GM23248 (cell line): ENCODE measurements around the gene GPD1L. TPM values are rescaled to one million over a fixed set of nuclear protein-coding genes. Genes with fewer than 3 reads are reported as not detected.
A peak's percentile ranks its signal among the peaks of the same experiment; 100 is the strongest.

Experiments used
- DNase-seq: peaks from one replicate; pipeline ENCODE4 v3.0.0-alpha.2; 2015
- H2AFZ ChIP-seq: fragments of 200-600 bp; sonication (generic); 2 replicates; pipeline ENCODE4 v1.6.1; 2016; ENCODE audit warnings: antibody characterized with exemption
- H3F3A ChIP-seq: fragments of 200-600 bp; sonication (generic); 2 replicates; pipeline ENCODE4 v1.6.1; 2016; ENCODE audit warnings: mild to moderate bottlenecking, antibody characterized with exemption, mixed run types; ENCODE audit not compliant: insufficient read depth
- H3K27ac ChIP-seq: fragments of 200-600 bp; sonication (generic); 2 replicates; pipeline ENCODE4 v1.5.1; 2016; ENCODE audit warnings: mild to moderate bottlenecking
- H3K27me3 ChIP-seq: fragments of 200-600 bp; sonication (generic); replicated peaks from 2 replicates; pipeline ENCODE4 v1.6.1; 2016; ENCODE audit warnings: mild to moderate bottlenecking; ENCODE audit not compliant: insufficient read depth
- H3K36me3 ChIP-seq: fragments of 200-600 bp; sonication (generic); 2 replicates; pipeline ENCODE4 v1.6.1; 2016; ENCODE audit warnings: low read depth, mild to moderate bottlenecking
- H3K4me1 ChIP-seq: fragments of 200-600 bp; sonication (generic); 2 replicates; pipeline ENCODE4 v1.6.1; 2016; ENCODE audit warnings: mild to moderate bottlenecking; ENCODE audit not compliant: insufficient read depth
- H3K4me2 ChIP-seq: fragments of 200-600 bp; sonication (generic); one replicate; pipeline ENCODE4 v1.6.1; 2016; ENCODE audit warnings: mild to moderate bottlenecking; ENCODE audit not compliant: unreplicated experiment
- H3K4me3 ChIP-seq: fragments of 200-600 bp; sonication (generic); 2 replicates; pipeline ENCODE4 v1.5.1; 2016; ENCODE audit warnings: mild to moderate bottlenecking
- H3K79me2 ChIP-seq: fragments of 200-600 bp; sonication (generic); 2 replicates; pipeline ENCODE4 v1.6.1; 2016; ENCODE audit warnings: mild to moderate bottlenecking; ENCODE audit not compliant: insufficient read depth
- H3K9ac ChIP-seq: fragments of 200-600 bp; sonication (generic); 2 replicates; pipeline ENCODE4 v1.6.1; 2016; ENCODE audit warnings: mild to moderate bottlenecking
- H3K9me2 ChIP-seq: fragments of 200-600 bp; sonication (generic); 2 replicates; pipeline ENCODE4 v1.6.1; 2016; ENCODE audit warnings: mixed run types, mild to moderate bottlenecking, moderate library complexity; ENCODE audit not compliant: insufficient read depth
- H3K9me3 ChIP-seq: fragments of 200-600 bp; sonication (generic); one replicate; pipeline ENCODE4 v1.6.1; 2017; ENCODE audit warnings: low read depth
- H4K20me1 ChIP-seq: fragments of 200-600 bp; sonication (generic); 2 replicates; pipeline ENCODE4 v1.6.0; 2016; ENCODE audit not compliant: insufficient read depth
- EZH2 ChIP-seq: fragments of 200-600 bp; sonication (generic); IDR thresholded peaks from 2 replicates; pipeline ENCODE4 v1.6.1; 2018; ENCODE audit warnings: antibody characterized with exemption, mild to moderate bottlenecking; ENCODE audit not compliant: insufficient read depth, poor library complexity, severe bottlenecking
- EZH2phosphoT487 ChIP-seq: fragments of 200-600 bp; sonication (generic); IDR thresholded peaks from 2 replicates; pipeline ENCODE4 v1.6.1; 2018; ENCODE audit warnings: antibody characterized with exemption, moderate library complexity, mild to moderate bottlenecking, low read depth; ENCODE audit not compliant: insufficient read depth
- WGBS, 2 experiments: methylation state at CpG; one replicate each; pipeline ENCODE4 v1.1.6; 2015 to 2017; ENCODE audit warnings: low lambda C conversion rate in 2 of 2, low coverage in 1 of 2; ENCODE audit errors: missing lambda C conversion rate in 2 of 2; 5-methylcytosine and 5-hydroxymethylcytosine counted together
- in situ Hi-C: fragments of 300-500 bp; cut with MboI; formaldehyde crosslinking; loops from 2 replicates; pipeline ENCODE4 v1.15.0; 2020
- polyA plus RNA-seq: library from polyadenylated mRNA; unstranded; fragments of >200 nt; fragmentation: Nextera tagmentation; extraction: Ambion mirVana; gene quantifications from 2 replicates; pipeline ENCODE4 v1.2.1, GENCODE V29; 2016
- total RNA-seq: library from RNA; depleted of rRNA; stranded (reverse); fragments of >200 nt; shearing (Covaris generic); gene quantifications from 2 replicates; pipeline ENCODE4 v1.2.3, GENCODE V29; 2014

GPD1L gene
- total and polyA plus RNA-seq, 2 experiments from 2014 or later: 2.4 to 3.5 TPM

DNA sequence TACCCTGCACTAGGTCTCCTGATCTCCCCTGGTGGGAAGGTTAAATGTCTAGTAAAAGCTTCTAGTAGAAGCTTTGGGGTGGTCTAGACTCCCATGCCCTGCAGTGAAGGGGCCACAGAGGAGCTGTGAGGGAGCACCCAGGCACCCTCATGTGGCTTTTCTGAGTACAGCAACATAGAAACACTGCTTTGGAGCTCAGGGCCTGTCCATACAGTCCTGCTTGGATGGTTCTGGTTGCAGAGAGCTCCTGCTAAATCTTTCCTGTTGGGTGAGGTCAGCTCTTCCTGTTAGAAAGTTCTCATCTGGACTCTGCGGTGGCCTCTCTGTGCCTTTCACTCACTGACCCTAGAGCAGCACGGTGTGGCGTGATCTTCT, 47.8 kb downstream of the GPD1L start:
- Histone ChIP-seq H3K27ac (no peak overlapping the region), H3K4me2 (no peak overlapping the region), H3K9me2 (no peaks in the 10 kb centered on the region), H3K27me3 (no peaks in the 10 kb centered on the region), H3K9me3 (no peaks in the 10 kb centered on the region), H3F3A (no peaks in the 10 kb centered on the region), H3K4me3 (no peak overlapping the region), H3K36me3 (no peaks in the 10 kb centered on the region), H3K4me1 (no peaks in the 10 kb centered on the region), H2AFZ (no peak overlapping the region), H3K79me2 (no peaks in the 10 kb centered on the region), H4K20me1 (no peaks in the 10 kb centered on the region), H3K9ac (no peak overlapping the region)
- 98% methylated on average over 3 of the region's 3 CpGs for WGBS, 2 experiments
- no peak for TF ChIP-seq EZH2phosphoT487
- TF ChIP-seq EZH2: no peak
- peak; percentile 11 for DNase-seq
- in situ Hi-C loops: no loop called here

DNA sequence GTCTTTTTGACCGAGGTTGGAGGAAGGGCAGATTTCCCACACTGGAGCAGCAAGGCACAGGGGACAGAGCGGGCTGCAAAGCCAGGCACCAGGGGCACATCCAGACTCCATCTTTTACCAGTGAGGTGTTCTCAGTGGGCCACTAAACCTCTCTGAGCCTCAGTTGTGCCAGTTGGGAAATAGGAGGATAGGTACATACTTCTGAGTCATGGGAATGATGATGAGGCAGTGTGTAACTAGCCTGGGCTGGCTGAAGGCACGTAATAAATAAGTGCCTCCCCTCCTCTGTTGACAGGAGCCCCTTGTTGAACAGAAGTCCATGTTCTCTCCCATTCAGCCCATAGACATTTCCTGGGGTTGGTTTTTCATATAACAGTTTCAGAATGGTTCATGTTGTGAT, 48.7 kb downstream of the GPD1L start:
- WGBS, 2 experiments: 81 to 85% methylated on average over 3 of the region's 3 CpGs

DNA sequence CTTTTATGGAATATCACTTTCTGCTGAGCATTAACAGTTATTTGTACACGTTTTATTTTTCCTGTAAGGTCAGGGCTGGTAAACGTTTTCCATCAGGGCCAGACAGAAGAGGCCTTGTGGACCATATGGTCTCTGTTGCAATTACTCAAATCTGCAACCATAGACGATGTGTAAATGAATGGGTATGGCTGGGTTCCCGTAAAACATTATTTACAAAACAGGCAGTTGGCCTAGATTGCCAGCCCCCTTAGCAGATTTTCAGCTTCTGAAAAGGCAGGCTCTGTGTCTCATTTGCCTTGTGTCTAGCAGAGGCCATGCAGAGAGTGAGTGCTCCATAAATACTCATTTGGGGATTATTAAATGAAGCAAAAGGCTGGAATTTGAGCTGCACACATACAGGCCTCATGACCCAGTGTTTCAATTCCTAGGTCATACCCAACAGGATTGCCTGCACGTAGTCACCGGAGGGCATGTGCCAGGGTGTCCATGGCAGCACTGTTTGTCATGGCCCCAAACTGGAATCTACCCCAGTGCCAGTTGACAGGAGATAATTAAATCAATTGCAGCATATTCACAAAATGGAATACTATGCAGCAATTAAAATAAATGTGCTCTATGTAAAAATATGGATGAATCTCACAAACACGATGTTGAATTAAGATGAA, 51.3 kb downstream of the GPD1L start:
- in situ Hi-C loops: no loop called here
- WGBS, 2 experiments: 53 to 65% methylated on average over 7 of the region's 7 CpGs
- no peaks in the 10 kb centered on the region for H4K20me1 ChIP-seq
- no peak overlapping the region for H3K4me3 ChIP-seq
- no peak for TF ChIP-seq EZH2
- TF ChIP-seq EZH2phosphoT487: no peak
- H3K4me1 ChIP-seq: no peaks in the 10 kb centered on the region
- H3K9me2 ChIP-seq: no peaks in the 10 kb centered on the region
- no peaks in the 10 kb centered on the region for H3K36me3 ChIP-seq
- no peak overlapping the region for H3K9ac ChIP-seq
- H3K4me2 ChIP-seq: no peak overlapping the region
- no peaks in the 10 kb centered on the region for H3K79me2 ChIP-seq
- no peak for DNase-seq
- no peak overlapping the region for H2AFZ ChIP-seq
- no peaks in the 10 kb centered on the region for H3K27me3 ChIP-seq
- H3K9me3 ChIP-seq: no peaks in the 10 kb centered on the region
- no peaks in the 10 kb centered on the region for H3F3A ChIP-seq
- H3K27ac ChIP-seq: no peak overlapping the region

More for the DNA sequence above, 48.7 kb downstream of the GPD1L start:
- H3K79me2 ChIP-seq: no peaks in the 10 kb centered on the region
- no peaks in the 10 kb centered on the region for H3K36me3 ChIP-seq
- no peaks in the 10 kb centered on the region for H3K9me3 ChIP-seq
- no peak overlapping the region for H3K4me3 ChIP-seq
- no peaks in the 10 kb centered on the region for H3K4me1 ChIP-seq
- H3K9ac ChIP-seq: no peak overlapping the region
- no peak overlapping the region for H2AFZ ChIP-seq
- no peak overlapping the region for H3K4me2 ChIP-seq
- TF ChIP-seq EZH2 (no peak), EZH2phosphoT487 (no peak)
- H4K20me1 ChIP-seq: no peaks in the 10 kb centered on the region
- in situ Hi-C loops: no loop called here
- H3F3A ChIP-seq: no peaks in the 10 kb centered on the region
- H3K27ac ChIP-seq: no peak overlapping the region
- no peaks in the 10 kb centered on the region for H3K27me3 ChIP-seq
- H3K9me2 ChIP-seq: no peaks in the 10 kb centered on the region
- DNase-seq: no peak

DNA sequence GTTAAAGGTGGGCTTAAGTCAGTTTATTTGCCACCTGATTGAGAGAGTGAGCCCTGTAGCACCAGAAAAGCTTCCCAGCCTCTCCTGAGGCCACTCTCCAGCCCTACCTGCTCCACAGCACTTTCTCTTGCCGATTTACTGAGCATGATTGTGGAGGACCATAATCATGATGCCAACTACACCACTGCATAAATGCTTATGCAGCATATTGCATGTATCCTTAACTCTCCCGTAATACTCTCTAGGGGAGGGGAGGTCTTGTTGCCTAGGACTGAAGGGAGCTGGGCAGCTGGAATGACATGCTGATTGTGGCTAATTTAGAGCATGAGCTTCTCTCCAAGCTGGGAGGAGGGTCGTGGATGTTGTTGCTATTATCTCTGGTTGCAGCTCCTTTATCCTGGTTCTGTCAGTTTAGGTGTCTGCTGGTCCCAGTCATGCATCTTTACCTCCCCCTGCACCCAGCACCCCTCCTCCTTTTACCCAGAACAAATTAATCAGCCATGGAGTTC, 54.3 kb downstream of the GPD1L start:
- H3K27ac ChIP-seq: no peak overlapping the region
- no peaks in the 10 kb centered on the region for H3K27me3 ChIP-seq
- TF ChIP-seq EZH2phosphoT487: no peak
- TF ChIP-seq EZH2: no peak
- H3K9me3 ChIP-seq: no peaks in the 10 kb centered on the region
- DNase-seq: no peak
- H4K20me1 ChIP-seq: no peaks in the 10 kb centered on the region
- no peaks in the 10 kb centered on the region for H3K36me3 ChIP-seq
- H3K4me1 ChIP-seq: no peaks in the 10 kb centered on the region
- no peaks in the 10 kb centered on the region for H3K79me2 ChIP-seq
- WGBS, 2 experiments: 38 to 46% methylated on average over 3 of the region's 3 CpGs
- in situ Hi-C loops: no loop called here
- no peaks in the 10 kb centered on the region for H3K9me2 ChIP-seq
- no peak overlapping the region for H3K9ac ChIP-seq
- H3K4me3 ChIP-seq: no peak overlapping the region
- no peak overlapping the region for H3K4me2 ChIP-seq
- no peak overlapping the region for H2AFZ ChIP-seq
- no peaks in the 10 kb centered on the region for H3F3A ChIP-seq
